SU-DHL-6 (cell line): ENCODE measurements around the gene SLC8A1.

Experiments used
- EZH2phosphoT487 ChIP-seq: fragments of 200-600 bp; sonication (generic), shearing (Covaris generic); conservative IDR thresholded peaks from 2 replicates; pipeline ENCODE4 v1.6.1; 2018; ENCODE audit warnings: mild to moderate bottlenecking, antibody characterized with exemption, low read length, moderate library complexity, mixed read lengths
- TF ChIP-seq, protein P1 (sequence below): fragments of 200-600 bp; sonication (generic); IDR thresholded peaks from one replicate; pipeline ENCODE4 v1.5.1; 2017; ENCODE audit warnings: antibody characterized with exemption, mild to moderate bottlenecking, low read length, moderate library complexity; ENCODE audit not compliant: insufficient read depth, poor library complexity, severe bottlenecking

DNA sequence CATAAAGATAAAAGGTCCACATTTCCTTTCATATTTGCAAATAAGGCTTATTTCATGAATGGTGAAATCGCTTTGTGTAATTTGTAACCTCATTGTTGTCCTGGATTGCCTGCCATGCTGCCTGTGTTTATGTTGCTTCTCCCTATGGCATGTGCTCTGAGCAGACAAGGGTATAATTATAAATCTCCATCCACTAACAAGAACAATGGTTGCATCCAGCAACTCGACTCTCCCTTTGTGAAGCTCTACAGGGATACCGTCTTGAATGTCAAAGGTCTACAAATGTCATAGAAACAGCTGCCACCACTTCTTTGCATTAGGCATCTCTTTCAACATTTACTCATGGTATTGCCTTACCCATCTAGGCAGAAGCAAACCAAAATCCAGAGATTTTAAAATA lies 209.6 kb downstream of the SLC8A1 start:
- TF ChIP-seq EZH2phosphoT487, result no peak
- TF ChIP-seq, protein P1, sequence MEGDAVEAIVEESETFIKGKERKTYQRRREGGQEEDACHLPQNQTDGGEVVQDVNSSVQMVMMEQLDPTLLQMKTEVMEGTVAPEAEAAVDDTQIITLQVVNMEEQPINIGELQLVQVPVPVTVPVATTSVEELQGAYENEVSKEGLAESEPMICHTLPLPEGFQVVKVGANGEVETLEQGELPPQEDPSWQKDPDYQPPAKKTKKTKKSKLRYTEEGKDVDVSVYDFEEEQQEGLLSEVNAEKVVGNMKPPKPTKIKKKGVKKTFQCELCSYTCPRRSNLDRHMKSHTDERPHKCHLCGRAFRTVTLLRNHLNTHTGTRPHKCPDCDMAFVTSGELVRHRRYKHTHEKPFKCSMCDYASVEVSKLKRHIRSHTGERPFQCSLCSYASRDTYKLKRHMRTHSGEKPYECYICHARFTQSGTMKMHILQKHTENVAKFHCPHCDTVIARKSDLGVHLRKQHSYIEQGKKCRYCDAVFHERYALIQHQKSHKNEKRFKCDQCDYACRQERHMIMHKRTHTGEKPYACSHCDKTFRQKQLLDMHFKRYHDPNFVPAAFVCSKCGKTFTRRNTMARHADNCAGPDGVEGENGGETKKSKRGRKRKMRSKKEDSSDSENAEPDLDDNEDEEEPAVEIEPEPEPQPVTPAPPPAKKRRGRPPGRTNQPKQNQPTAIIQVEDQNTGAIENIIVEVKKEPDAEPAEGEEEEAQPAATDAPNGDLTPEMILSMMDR, result no peak
